WTC11 (cell line): Measurements from ENCODE around the gene PALS1.

Source experiments
- CTCF ChIP-seq: fragments of 200-600 bp; IDR thresholded peaks from 2 replicates; pipeline ENCODE4 v1.8.0; 2022; ENCODE audit warnings: antibody characterized with exemption
- ELF4 ChIP-seq: sonication (generic); formaldehyde crosslinking; IDR thresholded peaks from 2 replicates; pipeline ENCODE4 v1.8.1; 2022; ENCODE audit warnings: low read depth, mild to moderate bottlenecking, moderate library complexity, missing genetic modification reagents
- TCF7 ChIP-seq: sonication (generic); formaldehyde crosslinking; IDR thresholded peaks from 2 replicates; pipeline ENCODE4 v1.8.0; 2022; ENCODE audit warnings: mild to moderate bottlenecking, low read depth, missing genetic modification reagents, moderate library complexity
- ZMAT4 ChIP-seq: fragments of 250-450 bp; sonication (Bioruptor Pico); IDR thresholded peaks from 2 replicates; pipeline ENCODE4 v1.9.0; 2021; ENCODE audit warnings: mild to moderate bottlenecking
- TF ChIP-seq, protein P1 (sequence below): sonication (generic); formaldehyde crosslinking; IDR thresholded peaks from 2 replicates; pipeline ENCODE4 v1.8.0; 2022; ENCODE audit warnings: mild to moderate bottlenecking, missing genetic modification reagents

GRCh38 chr14:67192366-67192765 is 48.9 kb upstream of the PALS1 start:
- TF ChIP-seq ELF4 (CRISPR knock-in tag), result no peak
- TF ChIP-seq CTCF, result no peak
- TF ChIP-seq, protein P1, sequence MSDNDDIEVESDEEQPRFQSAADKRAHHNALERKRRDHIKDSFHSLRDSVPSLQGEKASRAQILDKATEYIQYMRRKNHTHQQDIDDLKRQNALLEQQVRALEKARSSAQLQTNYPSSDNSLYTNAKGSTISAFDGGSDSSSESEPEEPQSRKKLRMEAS (CRISPR knock-in tag), result no peak
- TF ChIP-seq TCF7 (CRISPR knock-in tag), result no peak
- no peak for TF ChIP-seq ZMAT4 (CRISPR knock-in tag)
